Neuron (in vitro differentiated cells): ENCODE data around the gene OR6C2.
"Not testable (repeated sequence)": the region's sequence is repeated elsewhere in the genome, so short reads cannot be mapped to it uniquely, and the experiment has no call there.

Experiments
- H2AFZ ChIP-seq: one replicate; pipeline ENCODE4 v1.6.1; 2013; ENCODE audit warnings: low read depth, mild to moderate bottlenecking, inconsistent platforms, low read length, moderate library complexity
- H3K27me3 ChIP-seq: one replicate; pipeline ENCODE4 v1.6.1; 2013; ENCODE audit warnings: low read length; ENCODE audit not compliant: insufficient read depth
- H3K36me3 ChIP-seq: one replicate; pipeline ENCODE4 v1.6.1; 2013; ENCODE audit warnings: low read length; ENCODE audit not compliant: insufficient read depth
- H3K4me1 ChIP-seq: one replicate; pipeline ENCODE4 v1.6.1; 2013; ENCODE audit warnings: low read length; ENCODE audit not compliant: insufficient read depth
- H3K4me3 ChIP-seq: 2 replicates; pipeline ENCODE4 v1.5.1; 2013; ENCODE audit warnings: mild to moderate bottlenecking, low read length, moderate library complexity
- H3K9me3 ChIP-seq: one replicate; pipeline ENCODE4 v1.6.1; 2013; ENCODE audit warnings: low read length

OR6C2 gene

DNA sequence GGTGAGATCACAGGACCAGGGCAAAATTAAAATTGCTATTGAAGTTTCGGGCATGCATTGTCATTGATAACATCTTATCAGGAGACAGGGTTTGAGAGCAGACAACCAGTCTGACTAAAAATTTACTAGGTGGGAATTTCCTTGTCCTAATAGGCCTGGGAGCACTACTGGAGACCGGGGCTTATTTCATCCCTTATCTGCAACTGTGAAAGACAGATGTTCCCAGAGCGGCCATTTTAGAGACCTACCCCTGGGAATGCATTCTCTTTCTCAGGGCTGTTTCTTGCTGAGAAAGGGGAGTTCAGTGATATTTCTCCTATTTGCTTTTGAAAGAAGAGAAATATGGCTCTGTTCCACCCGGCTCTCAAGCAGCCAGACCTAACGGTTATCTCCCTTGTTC, 2.6 kb upstream of the OR6C2 start:
- not testable (repeated sequence) for H3K9me3 ChIP-seq, H3K4me1 ChIP-seq, H3K27me3 ChIP-seq, H3K4me3 ChIP-seq, H2AFZ ChIP-seq, H3K36me3 ChIP-seq

DNA sequence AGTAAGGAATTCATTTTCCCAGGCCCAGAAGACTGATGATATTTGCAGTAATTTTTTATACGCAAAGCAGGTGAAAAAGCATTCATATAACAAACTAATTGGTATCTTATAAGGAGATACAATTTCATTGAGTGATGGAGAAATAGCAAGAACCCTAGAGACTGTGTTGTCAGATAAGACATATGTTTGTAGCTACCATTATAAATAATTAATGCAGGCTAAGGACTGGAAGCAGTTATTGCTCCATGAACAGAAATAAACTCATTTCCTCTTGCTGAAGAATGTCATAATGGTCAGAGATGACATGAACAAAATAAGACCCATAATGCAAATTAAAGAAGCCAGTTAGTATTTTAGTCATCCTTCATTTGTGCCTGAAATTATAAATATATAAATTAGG, 1.5 kb downstream of the OR6C2 start:
- Histone ChIP-seq H3K4me1 (no peaks in the 10 kb centered on the region), H3K36me3 (no peaks in the 10 kb centered on the region), H3K4me3 (no peak overlapping the region), H3K9me3 (no peaks in the 10 kb centered on the region), H3K27me3 (no peaks in the 10 kb centered on the region), H2AFZ (no peak overlapping the region)

DNA sequence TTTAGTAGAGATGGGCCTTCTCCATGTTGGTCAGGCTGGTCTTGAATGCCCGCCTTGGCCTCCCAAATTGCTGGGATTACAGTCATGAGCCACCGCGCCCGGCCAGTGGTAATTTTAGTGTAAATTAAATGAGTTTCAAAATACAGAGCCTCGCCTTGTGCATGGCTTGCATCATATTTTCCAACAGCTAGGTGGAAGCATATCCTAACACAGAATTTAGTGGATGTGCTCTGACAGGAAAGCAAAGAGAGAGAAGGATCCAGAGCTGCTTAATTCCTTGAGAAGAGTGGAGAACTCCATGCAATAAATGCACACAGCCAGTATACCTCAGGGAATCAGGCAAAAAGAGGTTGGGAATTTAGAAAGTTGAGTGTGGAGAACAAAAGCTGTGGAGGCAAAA, 2.5 kb downstream of the OR6C2 start:
- H3K4me1 ChIP-seq = no peaks in the 10 kb centered on the region
- H3K36me3 ChIP-seq = no peaks in the 10 kb centered on the region
- no peak overlapping the region for H3K4me3 ChIP-seq
- H3K27me3 ChIP-seq = no peaks in the 10 kb centered on the region
- H3K9me3 ChIP-seq = no peaks in the 10 kb centered on the region
- no peak overlapping the region for H2AFZ ChIP-seq

DNA sequence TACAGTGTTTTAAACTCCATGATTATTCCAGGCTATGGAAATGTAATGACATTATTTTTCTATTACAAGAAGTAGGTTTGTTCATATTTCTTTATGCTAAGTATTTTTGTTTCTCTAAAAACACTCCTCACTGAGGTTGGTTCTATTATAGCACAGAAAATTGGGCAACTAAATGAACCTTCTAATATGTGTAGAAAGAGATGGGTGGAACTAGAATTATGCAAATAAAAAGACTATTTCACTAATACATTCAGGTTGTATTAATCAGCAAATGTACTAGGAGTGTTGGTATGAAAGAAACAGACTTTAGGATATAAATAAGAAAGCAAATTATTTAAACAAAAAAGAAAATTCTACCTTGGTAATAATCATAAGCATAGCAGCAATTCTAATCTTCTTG, 4.9 kb downstream of the OR6C2 start:
- Histone ChIP-seq H3K4me1 (no peaks in the 10 kb centered on the region), H3K4me3 (no peak overlapping the region), H3K9me3 (no peaks in the 10 kb centered on the region), H3K36me3 (no peaks in the 10 kb centered on the region), H2AFZ (no peak overlapping the region), H3K27me3 (no peaks in the 10 kb centered on the region)

DNA sequence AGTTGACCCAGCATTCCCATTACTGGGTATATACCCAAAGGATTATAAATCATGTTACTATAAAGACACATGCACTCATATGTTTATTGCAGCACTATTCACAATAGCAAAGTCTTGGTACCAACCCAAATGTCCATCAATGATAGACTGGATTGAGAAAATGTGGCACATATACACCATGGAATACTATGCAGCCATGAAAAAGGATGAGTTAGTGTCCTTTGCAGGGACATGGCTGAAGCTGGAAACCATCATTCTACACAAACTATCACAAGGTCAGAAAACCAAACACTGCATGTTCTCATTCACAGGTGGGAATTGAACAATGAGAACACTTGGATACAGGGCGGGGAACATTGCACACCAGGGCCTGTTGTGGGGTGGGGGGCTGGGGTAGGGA, 21.1 kb downstream of the OR6C2 start:
- H3K9me3 ChIP-seq, H2AFZ ChIP-seq, H3K27me3 ChIP-seq, H3K4me1 ChIP-seq, H3K36me3 ChIP-seq, H3K4me3 ChIP-seq: not testable (repeated sequence)

DNA sequence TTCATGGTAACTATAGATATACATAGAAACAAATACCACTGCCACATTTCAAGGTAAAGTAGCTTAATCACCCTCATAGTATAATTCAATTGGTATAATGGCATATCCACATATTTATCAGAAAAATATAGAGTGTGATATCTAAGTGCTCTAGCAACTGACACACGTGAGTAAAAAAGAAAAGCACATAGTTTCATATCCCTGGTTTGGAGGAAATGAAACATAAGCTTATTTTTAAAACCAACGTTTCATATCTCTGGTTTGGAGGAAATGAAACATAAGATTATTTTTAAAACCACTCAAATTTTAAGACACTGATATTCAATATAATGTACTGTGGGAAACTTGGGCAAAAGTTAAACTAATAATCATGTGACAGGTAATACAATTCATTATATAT, 24.0 kb downstream of the OR6C2 start:
- Histone ChIP-seq H3K36me3 (no peaks in the 10 kb centered on the region), H2AFZ (no peak overlapping the region), H3K27me3 (no peaks in the 10 kb centered on the region), H3K4me1 (no peaks in the 10 kb centered on the region), H3K4me3 (no peak overlapping the region), H3K9me3 (no peaks in the 10 kb centered on the region)

DNA sequence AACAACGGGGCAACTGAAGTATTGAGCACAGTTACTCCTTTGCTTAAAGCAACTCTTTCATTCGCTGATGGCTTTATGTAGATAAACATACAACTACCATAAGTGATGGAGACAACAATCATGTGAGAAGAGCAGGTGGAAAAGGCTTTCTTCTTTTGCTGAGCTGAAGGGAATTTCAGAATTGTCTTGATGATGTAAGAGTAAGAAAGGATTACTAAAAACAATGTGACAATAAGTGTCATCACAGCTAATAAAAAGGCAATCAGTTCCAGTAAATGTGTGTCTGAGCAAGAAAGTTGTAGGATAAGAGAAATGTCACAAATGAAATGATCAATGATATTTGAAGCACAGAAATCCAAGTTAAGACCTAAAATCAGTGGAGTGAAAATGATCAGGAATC, 25.4 kb downstream of the OR6C2 start:
- no peaks in the 10 kb centered on the region for H3K36me3 ChIP-seq
- H3K27me3 ChIP-seq = no peaks in the 10 kb centered on the region
- H3K4me1 ChIP-seq = no peaks in the 10 kb centered on the region
- no peak overlapping the region for H2AFZ ChIP-seq
- H3K9me3 ChIP-seq = no peaks in the 10 kb centered on the region
- H3K4me3 ChIP-seq = no peak overlapping the region

DNA sequence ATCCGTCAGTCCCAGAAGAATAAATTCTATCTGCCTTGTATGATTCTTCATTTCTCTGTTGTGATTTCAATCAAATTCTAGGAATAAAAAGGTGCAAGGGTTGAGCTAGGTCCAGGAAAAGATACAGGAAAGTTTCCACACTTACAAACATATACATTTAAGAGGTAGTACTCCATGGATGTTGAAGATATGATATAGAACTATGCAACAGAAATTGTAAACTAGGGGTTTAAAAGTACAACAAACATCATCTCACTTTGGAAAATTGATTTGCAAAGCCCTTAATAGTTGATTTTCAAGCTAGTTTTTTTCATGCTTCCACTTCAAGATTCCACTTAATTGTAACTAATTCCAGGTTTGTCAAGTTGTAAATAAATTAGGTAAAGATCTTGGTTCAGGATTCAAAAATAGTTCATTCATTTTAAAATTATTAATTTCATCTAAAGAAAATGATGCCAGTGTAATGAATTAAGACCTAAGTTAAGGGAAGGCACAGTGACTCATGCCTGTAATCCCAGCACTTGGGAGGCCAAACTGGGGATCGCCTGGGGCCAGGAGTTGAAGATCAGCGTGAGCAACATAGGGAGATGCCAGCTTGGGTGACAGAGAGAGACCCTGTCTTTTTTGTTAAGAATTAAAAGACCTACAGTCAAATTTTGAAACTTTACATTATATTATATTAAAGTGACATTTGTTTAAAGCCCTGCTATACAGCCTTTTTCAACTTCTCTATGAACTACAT, 26.4 kb downstream of the OR6C2 start, which contains the start of gene OR6C70:
TSS of gene OR6C70 (minus strand) at position 51 of the 742 bp plus-strand sequence. CDS start at position 51, 0 bp downstream.
- no peaks in the 10 kb centered on the region for H3K4me1 ChIP-seq
- H3K27me3 ChIP-seq = no peaks in the 10 kb centered on the region
- H3K9me3 ChIP-seq = no peaks in the 10 kb centered on the region
- no peaks in the 10 kb centered on the region for H3K36me3 ChIP-seq
- no peak within 1 kb of the TSS for H2AFZ ChIP-seq
- H3K4me3 ChIP-seq = no peak within 1 kb of the TSS

DNA sequence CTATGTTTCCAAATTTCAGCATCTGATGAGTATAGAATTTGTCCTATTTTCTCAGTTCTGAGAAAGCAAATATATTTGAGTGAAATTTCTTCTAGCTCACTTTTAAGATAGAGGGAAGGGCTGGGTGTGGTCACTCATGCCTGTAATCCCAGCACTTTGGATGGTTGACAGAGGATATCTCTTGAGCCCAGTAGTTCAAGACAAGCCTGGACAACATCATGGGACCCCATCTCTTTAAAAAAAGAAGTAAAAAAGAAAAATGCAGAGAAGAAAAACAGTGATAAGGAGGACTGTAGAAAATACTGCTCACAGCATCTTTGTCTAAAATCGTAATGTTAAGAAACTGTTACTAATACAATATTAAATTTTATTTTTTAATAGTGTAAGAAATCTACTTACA, 28.4 kb downstream of the OR6C2 start:
- no peak overlapping the region for H2AFZ ChIP-seq
- H3K9me3 ChIP-seq = no peaks in the 10 kb centered on the region
- H3K36me3 ChIP-seq = no peaks in the 10 kb centered on the region
- no peaks in the 10 kb centered on the region for H3K27me3 ChIP-seq
- H3K4me3 ChIP-seq = no peak overlapping the region
- no peaks in the 10 kb centered on the region for H3K4me1 ChIP-seq

DNA sequence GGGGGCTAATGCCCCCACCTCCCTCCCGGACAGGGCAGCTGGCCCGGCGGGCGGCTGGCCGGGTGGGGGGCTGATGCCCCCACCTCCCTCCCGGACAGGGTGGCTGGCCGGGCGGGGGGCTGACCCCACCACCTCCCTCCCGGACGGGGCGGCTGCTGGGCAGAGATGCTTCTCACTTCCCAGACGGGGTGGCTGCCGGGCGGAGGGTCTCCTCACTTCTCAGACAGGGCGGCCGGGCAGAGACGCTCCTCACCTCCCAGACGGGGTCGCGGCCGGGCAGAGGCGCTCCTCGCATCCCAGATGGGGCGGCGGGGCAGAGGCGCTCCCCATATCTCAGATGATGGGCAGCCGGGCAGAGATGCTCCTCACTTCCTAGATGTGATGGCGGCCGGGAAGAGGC, 35.3 kb downstream of the OR6C2 start:
- not testable (repeated sequence) for H2AFZ ChIP-seq, H3K36me3 ChIP-seq, H3K9me3 ChIP-seq, H3K27me3 ChIP-seq, H3K4me1 ChIP-seq, H3K4me3 ChIP-seq

DNA sequence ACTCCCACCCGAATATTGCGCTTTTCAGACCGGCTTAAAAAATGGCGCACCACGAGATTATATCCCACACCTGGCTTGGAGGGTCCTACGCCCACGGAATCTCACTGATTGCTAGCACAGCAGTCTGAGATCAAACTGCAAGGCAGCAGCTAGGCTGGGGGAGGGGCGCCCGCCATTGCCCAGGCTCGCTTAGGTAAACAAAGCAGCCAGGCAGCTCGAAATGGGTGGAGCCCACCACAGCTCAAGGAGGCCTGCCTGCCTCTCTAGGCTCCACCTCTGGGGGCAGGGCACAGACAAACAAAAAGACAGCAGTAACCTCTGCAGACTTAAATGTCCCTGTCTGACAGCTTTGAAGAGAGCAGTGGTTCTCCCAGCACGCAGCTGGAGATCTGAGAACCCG, 40.4 kb downstream of the OR6C2 start:
- not testable (repeated sequence) for H3K27me3 ChIP-seq, H3K36me3 ChIP-seq, H3K4me1 ChIP-seq, H3K9me3 ChIP-seq, H3K4me3 ChIP-seq, H2AFZ ChIP-seq

DNA sequence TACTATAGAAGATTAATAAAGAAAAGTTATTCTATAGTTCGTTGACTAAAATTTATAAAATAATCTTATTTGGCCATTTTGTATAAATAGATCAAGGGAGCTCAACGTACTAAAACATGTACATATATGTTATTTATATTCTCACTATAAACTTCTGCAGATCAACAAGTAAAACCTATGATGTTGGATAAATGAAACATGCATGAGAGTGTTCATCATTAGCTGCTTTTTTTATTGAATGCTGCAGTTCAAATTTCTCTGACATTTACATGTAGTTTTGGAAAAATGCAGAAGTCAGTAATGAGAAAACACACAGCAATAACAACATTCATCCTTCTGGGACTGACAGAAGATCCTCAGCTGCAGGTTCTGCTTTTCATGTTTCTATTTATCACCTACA, 48.2 kb downstream of the OR6C2 start, which contains the start of gene OR6C68:
TSS of gene OR6C68 (plus strand) at position 301 of the 400 bp plus-strand sequence. CDS start at position 301, 0 bp downstream.
- Histone ChIP-seq H3K4me1 (no peaks in the 10 kb centered on the region), H2AFZ (no peak within 1 kb of the TSS), H3K4me3 (no peak within 1 kb of the TSS), H3K9me3 (no peaks in the 10 kb centered on the region), H3K36me3 (no peaks in the 10 kb centered on the region), H3K27me3 (no peaks in the 10 kb centered on the region)

DNA sequence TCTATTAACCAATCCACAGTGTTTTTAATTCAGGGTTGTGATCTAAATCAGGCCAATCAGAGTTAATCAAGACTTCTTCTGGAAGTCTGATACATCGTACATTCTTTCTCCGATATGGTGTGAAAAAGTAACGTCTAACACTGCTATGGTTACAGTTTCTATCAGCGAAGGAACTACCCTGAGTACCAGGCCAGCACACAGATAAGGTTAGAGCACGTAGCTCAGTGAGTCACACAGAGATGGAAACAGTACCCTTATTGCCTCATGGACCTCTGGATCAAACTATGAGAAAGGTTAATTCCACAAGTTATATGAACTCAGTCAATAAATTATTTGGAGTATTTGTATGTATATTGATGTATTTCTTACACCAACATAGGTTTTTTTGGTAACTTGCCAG, 51.6 kb downstream of the OR6C2 start:
- H2AFZ ChIP-seq = no peak overlapping the region
- no peaks in the 10 kb centered on the region for H3K27me3 ChIP-seq
- H3K36me3 ChIP-seq = no peaks in the 10 kb centered on the region
- no peak overlapping the region for H3K4me3 ChIP-seq
- H3K9me3 ChIP-seq = no peaks in the 10 kb centered on the region
- H3K4me1 ChIP-seq = no peaks in the 10 kb centered on the region

DNA sequence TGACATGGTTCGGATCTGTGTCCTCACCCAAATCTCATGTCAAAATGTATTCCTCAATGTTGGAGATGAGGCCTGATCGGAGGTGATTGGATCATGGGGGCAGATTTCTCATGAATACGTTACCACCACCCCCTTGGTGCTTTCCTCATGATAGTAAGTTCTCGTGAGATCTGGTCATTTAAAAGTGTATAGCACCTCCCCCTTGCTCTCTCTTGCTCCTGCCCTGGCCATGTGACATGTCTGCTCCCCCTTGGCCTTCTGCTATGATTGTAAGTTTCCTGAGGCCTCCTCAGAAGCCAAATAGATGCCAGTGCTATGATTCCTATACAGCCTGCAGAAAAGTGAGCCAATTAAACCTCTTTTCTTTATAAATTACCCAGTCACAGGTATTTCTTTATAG, 55.4 kb downstream of the OR6C2 start:
- Histone ChIP-seq H2AFZ (no peak overlapping the region), H3K27me3 (no peaks in the 10 kb centered on the region), H3K9me3 (no peaks in the 10 kb centered on the region), H3K36me3 (no peaks in the 10 kb centered on the region), H3K4me1 (no peaks in the 10 kb centered on the region), H3K4me3 (no peak overlapping the region)
